GM23338 (cell line): ENCODE results near the gene AKNAD1. TPM values are rescaled to one million over a fixed set of nuclear protein-coding genes. Genes with fewer than 3 reads are reported as not detected.

ENCODE experiments used
- ATAC-seq: fragments of 200-7000 bp; cut with Tn5 transposase; 3 replicates; pipeline ENCODE4 v1.9.1; 2020
- DNase-seq: peaks from one replicate; pipeline ENCODE4 v3.0.0-alpha.2; 2015; ENCODE audit warnings: low spot score
- H2AFZ ChIP-seq: fragments of 200-600 bp; sonication (generic); 2 replicates; pipeline ENCODE4 v1.8.0; 2016; ENCODE audit warnings: antibody characterized with exemption, mild to moderate bottlenecking, moderate library complexity
- H3F3A ChIP-seq: fragments of 200-600 bp; sonication (generic); replicated peaks from 2 replicates; pipeline ENCODE4 v1.8.0; 2017; ENCODE audit warnings: antibody characterized with exemption, mixed run types, low read depth
- H3K27ac ChIP-seq: fragments of 200-600 bp; sonication (generic); 2 replicates; pipeline ENCODE4 v1.6.1; 2016; ENCODE audit warnings: low read depth
- H3K27me3 ChIP-seq: fragments of 200-600 bp; sonication (generic); 2 replicates; pipeline ENCODE4 v1.8.0; 2016; ENCODE audit warnings: mild to moderate bottlenecking, mixed run types, moderate library complexity; ENCODE audit not compliant: insufficient read depth
- H3K36me3 ChIP-seq: fragments of 200-600 bp; sonication (generic); 2 replicates; pipeline ENCODE4 v1.8.0; 2016; ENCODE audit warnings: mild to moderate bottlenecking; ENCODE audit not compliant: insufficient read depth
- H3K4me1 ChIP-seq: fragments of 200-600 bp; sonication (generic); 2 replicates; pipeline ENCODE4 v1.8.0; 2016; ENCODE audit warnings: mild to moderate bottlenecking, moderate library complexity; ENCODE audit not compliant: insufficient read depth
- H3K4me2 ChIP-seq: fragments of 200-600 bp; sonication (generic); 2 replicates; pipeline ENCODE4 v1.7.1; 2017; ENCODE audit warnings: mixed run types
- H3K4me3 ChIP-seq: fragments of 200-600 bp; sonication (generic); 2 replicates; pipeline ENCODE4 v1.6.1; 2016; ENCODE audit warnings: mixed run types
- H3K79me2 ChIP-seq: fragments of 200-600 bp; sonication (generic); replicated peaks from 2 replicates; pipeline ENCODE4 v1.8.0; 2017; ENCODE audit warnings: mild to moderate bottlenecking; ENCODE audit not compliant: insufficient read depth
- H3K9me2 ChIP-seq: fragments of 200-600 bp; sonication (generic); 2 replicates; pipeline ENCODE4 v1.8.0; 2017; ENCODE audit not compliant: insufficient read depth
- H4K20me1 ChIP-seq: fragments of 200-600 bp; sonication (generic); replicated peaks from 2 replicates; pipeline ENCODE4 v1.8.0; 2017; ENCODE audit warnings: mild to moderate bottlenecking; ENCODE audit not compliant: insufficient read depth
- H3K27ac Mint-ChIP-seq: 2 replicates; pipeline ENCODE4 v1.8.0; 2020; ENCODE audit warnings: inconsistent platforms, mild to moderate bottlenecking, moderate library complexity, mixed read lengths
- H3K27me3 Mint-ChIP-seq: 3 replicates; pipeline ENCODE4 v1.8.0; 2022; ENCODE audit warnings: low read depth, mild to moderate bottlenecking, moderate library complexity, mixed read lengths, inconsistent platforms; ENCODE audit not compliant: insufficient read depth, poor library complexity
- H3K36me3 Mint-ChIP-seq: 3 replicates; pipeline ENCODE4 v1.8.0; 2021; ENCODE audit warnings: low read depth, mild to moderate bottlenecking, inconsistent platforms, moderate library complexity, mixed read lengths
- H3K4me1 Mint-ChIP-seq: 3 replicates; pipeline ENCODE4 v1.8.0; 2020; ENCODE audit warnings: mild to moderate bottlenecking, inconsistent platforms, mixed read lengths
- H3K4me3 Mint-ChIP-seq: 3 replicates; pipeline ENCODE4 v1.8.0; 2021; ENCODE audit warnings: moderate library complexity, mild to moderate bottlenecking, inconsistent platforms, mixed read lengths
- H3K9me3 Mint-ChIP-seq: 3 replicates; pipeline ENCODE4 v1.8.0; 2020; ENCODE audit warnings: moderate library complexity, mild to moderate bottlenecking, inconsistent platforms, mixed read lengths
- CREB1 ChIP-seq: fragments of 250-450 bp; sonication (Bioruptor Pico); IDR thresholded peaks from 2 replicates; pipeline ENCODE4 v1.5.0; 2020; ENCODE audit warnings: low read depth, mild to moderate bottlenecking, moderate library complexity
- EZH2 ChIP-seq: fragments of 200-600 bp; sonication (generic); IDR thresholded peaks from one replicate; pipeline ENCODE4 v1.8.0; 2017; ENCODE audit warnings: antibody characterized with exemption, mild to moderate bottlenecking, low read depth; ENCODE audit not compliant: unreplicated experiment
- EZH2phosphoT487 ChIP-seq: fragments of 200-600 bp; sonication (generic); IDR thresholded peaks from one replicate; pipeline ENCODE4 v1.8.1; 2018; ENCODE audit warnings: antibody characterized with exemption; ENCODE audit not compliant: unreplicated experiment
- JUNB ChIP-seq: IDR thresholded peaks from one replicate; pipeline ENCODE4 v1.6.1; 2016; ENCODE audit warnings: antibody characterized with exemption; ENCODE audit not compliant: unreplicated experiment
- NANOG ChIP-seq: IDR thresholded peaks from 2 replicates; pipeline ENCODE4 v1.6.1; 2016; ENCODE audit warnings: antibody characterized with exemption, borderline replicate concordance
- POLR2AphosphoS5 ChIP-seq: IDR thresholded peaks from 2 replicates; pipeline ENCODE4 v1.6.1; 2016; ENCODE audit warnings: antibody characterized with exemption, low read depth
- STAT1 ChIP-seq: IDR thresholded peaks from one replicate; pipeline ENCODE4 v1.6.1; 2016; ENCODE audit warnings: antibody characterized with exemption; ENCODE audit not compliant: unreplicated experiment
- ZNF114 ChIP-seq: fragments of 250-450 bp; sonication (Bioruptor Pico); IDR thresholded peaks from 2 replicates; pipeline ENCODE4 v1.5.0; 2020; ENCODE audit warnings: mild to moderate bottlenecking, moderate library complexity
- ZNF331 ChIP-seq: fragments of 250-450 bp; sonication (Bioruptor Pico); IDR thresholded peaks from 2 replicates; pipeline ENCODE4 v1.5.0; 2020; ENCODE audit warnings: low read depth, mild to moderate bottlenecking, moderate library complexity
- polyA plus RNA-seq: library from polyadenylated mRNA; unstranded; fragments of >200 nt; fragmentation: Nextera tagmentation; extraction: Ambion mirVana; gene quantifications from 2 replicates; pipeline ENCODE4 v1.2.1, GENCODE V29; 2016
- total RNA-seq: library from RNA; depleted of rRNA; stranded (reverse); fragments of >200 nt; shearing (Covaris generic); gene quantifications from 2 replicates; pipeline ENCODE4 v1.2.3, GENCODE V29; 2014
- TF ChIP-seq, protein P1 (sequence below): IDR thresholded peaks from one replicate; pipeline ENCODE4 v1.6.1; 2018; ENCODE audit warnings: antibody characterized with exemption; ENCODE audit not compliant: unreplicated experiment
- TF ChIP-seq, protein P2 (sequence below): IDR thresholded peaks from 2 replicates; pipeline ENCODE4 v1.6.1; 2016; ENCODE audit warnings: antibody characterized with exemption
- TF ChIP-seq, protein P3 (sequence below), 2 experiments: fragments of 200-600 bp in 1 of 2; sonication (generic) in 1 of 2; conservative IDR thresholded peaks; 2 replicates each; pipeline versions ENCODE4 v1.5.1 to v1.6.1; 2016 to 2017; ENCODE audit warnings: antibody characterized with exemption in 2 of 2, low read depth in 2 of 2, mild to moderate bottlenecking in 2 of 2, moderate library complexity in 1 of 2

AKNAD1 gene
- total and polyA plus RNA-seq, 2 experiments from 2014 or later, result not detected

DNA sequence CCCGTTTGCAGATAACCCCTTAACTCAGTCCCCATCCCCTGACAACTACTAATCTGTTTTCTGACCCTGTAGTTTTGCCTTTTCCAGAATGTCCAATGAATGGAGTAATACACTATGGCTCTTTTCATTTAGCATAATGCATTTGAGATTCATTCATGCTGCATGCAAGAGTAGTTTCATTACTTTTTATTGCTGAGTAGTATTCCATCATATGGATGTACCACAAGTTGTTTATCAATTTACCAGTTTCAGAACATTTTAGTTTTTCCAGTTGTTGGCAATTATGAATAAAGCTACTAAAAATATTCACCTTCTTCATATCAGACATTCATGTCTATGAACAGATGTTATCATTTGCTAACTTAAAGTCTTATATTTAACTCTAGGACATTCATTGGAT, 65.1 kb downstream of the AKNAD1 start (continued):
- TF ChIP-seq, protein P1, sequence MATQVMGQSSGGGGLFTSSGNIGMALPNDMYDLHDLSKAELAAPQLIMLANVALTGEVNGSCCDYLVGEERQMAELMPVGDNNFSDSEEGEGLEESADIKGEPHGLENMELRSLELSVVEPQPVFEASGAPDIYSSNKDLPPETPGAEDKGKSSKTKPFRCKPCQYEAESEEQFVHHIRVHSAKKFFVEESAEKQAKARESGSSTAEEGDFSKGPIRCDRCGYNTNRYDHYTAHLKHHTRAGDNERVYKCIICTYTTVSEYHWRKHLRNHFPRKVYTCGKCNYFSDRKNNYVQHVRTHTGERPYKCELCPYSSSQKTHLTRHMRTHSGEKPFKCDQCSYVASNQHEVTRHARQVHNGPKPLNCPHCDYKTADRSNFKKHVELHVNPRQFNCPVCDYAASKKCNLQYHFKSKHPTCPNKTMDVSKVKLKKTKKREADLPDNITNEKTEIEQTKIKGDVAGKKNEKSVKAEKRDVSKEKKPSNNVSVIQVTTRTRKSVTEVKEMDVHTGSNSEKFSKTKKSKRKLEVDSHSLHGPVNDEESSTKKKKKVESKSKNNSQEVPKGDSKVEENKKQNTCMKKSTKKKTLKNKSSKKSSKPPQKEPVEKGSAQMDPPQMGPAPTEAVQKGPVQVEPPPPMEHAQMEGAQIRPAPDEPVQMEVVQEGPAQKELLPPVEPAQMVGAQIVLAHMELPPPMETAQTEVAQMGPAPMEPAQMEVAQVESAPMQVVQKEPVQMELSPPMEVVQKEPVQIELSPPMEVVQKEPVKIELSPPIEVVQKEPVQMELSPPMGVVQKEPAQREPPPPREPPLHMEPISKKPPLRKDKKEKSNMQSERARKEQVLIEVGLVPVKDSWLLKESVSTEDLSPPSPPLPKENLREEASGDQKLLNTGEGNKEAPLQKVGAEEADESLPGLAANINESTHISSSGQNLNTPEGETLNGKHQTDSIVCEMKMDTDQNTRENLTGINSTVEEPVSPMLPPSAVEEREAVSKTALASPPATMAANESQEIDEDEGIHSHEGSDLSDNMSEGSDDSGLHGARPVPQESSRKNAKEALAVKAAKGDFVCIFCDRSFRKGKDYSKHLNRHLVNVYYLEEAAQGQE, result no peak
- TF ChIP-seq CREB1, result no peak
- TF ChIP-seq ZNF114, result no peak
- no peak for TF ChIP-seq ZNF331 (CRISPR knock-in tag)
- no peak for TF ChIP-seq JUNB

DNA sequence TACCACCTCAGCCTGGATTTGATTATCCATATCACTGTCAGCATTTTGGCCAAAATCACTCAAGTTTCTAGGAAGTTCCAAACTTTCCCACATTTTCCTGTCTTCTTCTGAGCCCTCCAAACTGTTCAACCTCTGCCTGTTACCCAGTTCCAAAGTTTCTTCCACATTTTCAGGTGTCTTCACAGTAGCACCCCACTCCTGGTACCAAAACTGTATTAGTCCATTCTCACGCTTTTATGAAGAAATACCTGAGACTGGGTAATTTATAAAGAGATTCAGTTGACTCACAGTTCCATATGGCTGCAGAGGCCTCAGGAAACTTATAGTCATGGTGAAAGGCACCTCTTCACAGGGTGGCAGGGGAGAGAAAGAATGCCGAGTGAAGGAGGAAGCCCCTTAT, 71.0 kb downstream of the AKNAD1 start:
- Mint-ChIP-seq H3K4me3 (no peak overlapping the region), H3K27ac (no peak overlapping the region), H3K36me3 (peaks cover 88% of the 10 kb centered on the region), H3K4me1 (no peaks in the 10 kb centered on the region; the same call in 2 of the 3 replicates), H3K9me3 (peaks cover 43% of the 10 kb centered on the region), H3K27me3 (peaks cover 2% of the 10 kb centered on the region)
- DNase-seq (no peak), ATAC-seq (no peak)
- Histone ChIP-seq H3K9me2 (no peaks in the 10 kb centered on the region), H3K27ac (no peak overlapping the region), H3K36me3 (peaks cover 28% of the 10 kb centered on the region), H3K4me1 (no peaks in the 10 kb centered on the region), H3F3A (no peaks in the 10 kb centered on the region), H2AFZ (no peak overlapping the region), H3K4me3 (no peak overlapping the region), H4K20me1 (no peaks in the 10 kb centered on the region), H3K27me3 (no peaks in the 10 kb centered on the region), H3K79me2 (no peaks in the 10 kb centered on the region), H3K4me2 (no peak overlapping the region)
- TF ChIP-seq STAT1, result no peak
- no peak for TF ChIP-seq NANOG
- TF ChIP-seq CREB1, result no peak
- TF ChIP-seq, protein P2, sequence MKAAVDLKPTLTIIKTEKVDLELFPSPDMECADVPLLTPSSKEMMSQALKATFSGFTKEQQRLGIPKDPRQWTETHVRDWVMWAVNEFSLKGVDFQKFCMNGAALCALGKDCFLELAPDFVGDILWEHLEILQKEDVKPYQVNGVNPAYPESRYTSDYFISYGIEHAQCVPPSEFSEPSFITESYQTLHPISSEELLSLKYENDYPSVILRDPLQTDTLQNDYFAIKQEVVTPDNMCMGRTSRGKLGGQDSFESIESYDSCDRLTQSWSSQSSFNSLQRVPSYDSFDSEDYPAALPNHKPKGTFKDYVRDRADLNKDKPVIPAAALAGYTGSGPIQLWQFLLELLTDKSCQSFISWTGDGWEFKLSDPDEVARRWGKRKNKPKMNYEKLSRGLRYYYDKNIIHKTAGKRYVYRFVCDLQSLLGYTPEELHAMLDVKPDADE, result no peak
- no peak for TF ChIP-seq EZH2phosphoT487
- TF ChIP-seq, protein P1, result no peak
- no peak for TF ChIP-seq ZNF114
- no peak for TF ChIP-seq ZNF331 (CRISPR knock-in tag)
- TF ChIP-seq POLR2AphosphoS5, result no peak
- no peak for TF ChIP-seq EZH2
- TF ChIP-seq JUNB, result no peak
- TF ChIP-seq, protein P3, sequence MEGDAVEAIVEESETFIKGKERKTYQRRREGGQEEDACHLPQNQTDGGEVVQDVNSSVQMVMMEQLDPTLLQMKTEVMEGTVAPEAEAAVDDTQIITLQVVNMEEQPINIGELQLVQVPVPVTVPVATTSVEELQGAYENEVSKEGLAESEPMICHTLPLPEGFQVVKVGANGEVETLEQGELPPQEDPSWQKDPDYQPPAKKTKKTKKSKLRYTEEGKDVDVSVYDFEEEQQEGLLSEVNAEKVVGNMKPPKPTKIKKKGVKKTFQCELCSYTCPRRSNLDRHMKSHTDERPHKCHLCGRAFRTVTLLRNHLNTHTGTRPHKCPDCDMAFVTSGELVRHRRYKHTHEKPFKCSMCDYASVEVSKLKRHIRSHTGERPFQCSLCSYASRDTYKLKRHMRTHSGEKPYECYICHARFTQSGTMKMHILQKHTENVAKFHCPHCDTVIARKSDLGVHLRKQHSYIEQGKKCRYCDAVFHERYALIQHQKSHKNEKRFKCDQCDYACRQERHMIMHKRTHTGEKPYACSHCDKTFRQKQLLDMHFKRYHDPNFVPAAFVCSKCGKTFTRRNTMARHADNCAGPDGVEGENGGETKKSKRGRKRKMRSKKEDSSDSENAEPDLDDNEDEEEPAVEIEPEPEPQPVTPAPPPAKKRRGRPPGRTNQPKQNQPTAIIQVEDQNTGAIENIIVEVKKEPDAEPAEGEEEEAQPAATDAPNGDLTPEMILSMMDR (conservative IDR thresholded peaks at IDR 0.05; ENCODE audit: low read depth in 2 of 2), result no peak
